Spleen (tissue), 11 donors: ENCODE measurements around the gene TRAPPC4. TPM values are rescaled to one million over a fixed set of nuclear protein-coding genes. Genes with fewer than 3 reads are reported as not detected.
A peak's percentile ranks its signal among the peaks of the same experiment; 100 is the strongest.

ENCODE experiments used
- DNase-seq: peaks from one replicate; pipeline ENCODE4 v3.0.0-alpha.2; 2020
- H3K27ac ChIP-seq, 8 donors: fragments of 200-600 bp; sonication (generic) in 7 of 8; 1 replicate in 4 of 8; 2 replicates in 4 of 8; pipeline versions ENCODE4 v1.5.0 to v1.8.0; 2016 to 2021; ENCODE audit warnings: inconsistent platforms in 4 of 8, mild to moderate bottlenecking in 4 of 8, moderate library complexity in 1 of 8
- H3K27me3 ChIP-seq, 7 donors: fragments of 200-600 bp; sonication (generic) in 6 of 7; replicated peaks in 1 of 7; 1 replicate in 4 of 7; 2 replicates in 3 of 7; pipeline versions ENCODE4 v1.5.0 to v1.8.0; 2016 to 2021; ENCODE audit warnings: inconsistent platforms in 3 of 7, mild to moderate bottlenecking in 1 of 7
- H3K36me3 ChIP-seq, 6 donors: fragments of 200-600 bp; sonication (generic) in 5 of 6; 1 replicate in 4 of 6; 2 replicates in 2 of 6; pipeline versions ENCODE4 v1.5.0 to v1.8.0; 2016 to 2021; ENCODE audit warnings: inconsistent platforms in 2 of 6
- H3K4me1 ChIP-seq, 6 donors: fragments of 200-600 bp; sonication (generic) in 5 of 6; 1 replicate in 3 of 6; 2 replicates in 3 of 6; pipeline versions ENCODE4 v1.5.0 to v1.8.0; 2016 to 2021; ENCODE audit warnings: inconsistent platforms in 3 of 6
- H3K4me3 ChIP-seq, 8 donors: fragments of 200-600 bp; sonication (generic) in 7 of 8; 1 replicate in 4 of 8; 2 replicates in 4 of 8; pipeline versions ENCODE4 v1.5.0 to v1.8.0; 2016 to 2021; ENCODE audit warnings: inconsistent platforms in 4 of 8, mild to moderate bottlenecking in 4 of 8, moderate library complexity in 2 of 8
- H3K9me3 ChIP-seq, 8 donors: fragments of 200-600 bp; sonication (generic) in 7 of 8; 1 replicate in 4 of 8; 2 replicates in 4 of 8; pipeline versions ENCODE4 v1.5.0 to v1.8.0; 2016 to 2021; ENCODE audit warnings: inconsistent platforms in 4 of 8
- POLR2A ChIP-seq, 3 donors: fragments of 450-650 bp; IDR thresholded peaks; one replicate each; pipeline ENCODE4 v1.5.1; 2017; ENCODE audit warnings: antibody characterized with exemption in 3 of 3, mild to moderate bottlenecking in 1 of 3
- POLR2AphosphoS5 ChIP-seq, 3 donors: sonication (generic); formaldehyde crosslinking; IDR thresholded peaks; one replicate each; pipeline ENCODE4 v1.5.1; 2017; ENCODE audit warnings: antibody characterized with exemption in 3 of 3
- WGBS, 5 donors: extraction: QIAGEN DNeasy Blood & Tissue Kit in 3 of 5; methylation state at CpG; one replicate each; pipeline versions ENCODE4 v1.1.5 to v1.1.7; 2013 to 2018; 5-methylcytosine and 5-hydroxymethylcytosine counted together
- intact Hi-C: fragments of 100-400 bp; cut with DNase I; formaldehyde crosslinking; loops from one replicate; pipeline ENCODE4 v1.15.0; 2023; ENCODE audit warnings: low total_unique reads
- microRNA-seq, 3 donors: library from miRNA; unstranded; fragments of <30 nt; microRNA quantifications; one replicate each; pipeline versions ENCODE4 to v1.1.0, GENCODE V29; 2019 to 2020
- polyA plus RNA-seq, 3 donors: library from polyadenylated mRNA; stranded (reverse); fragments of 200-250 nt; gene quantifications; one replicate each; pipeline ENCODE4 v1.2.1, GENCODE V29; 2013
- small RNA-seq, 4 donors: library from RNA; depleted of rRNA; stranded (forward); fragments of <200 nt; gene quantifications; one replicate each; pipeline ENCODE3, GENCODE V24; 2016
- total RNA-seq, 7 donors: library from RNA; depleted of rRNA in 3 of 7; stranded (reverse); fragments of >200 nt in 3 of 7; fragmentation: NEBNext Ultra II Directional in 4 of 7; extraction: Animal tissue kit (Norgen Biotek cat#: 25700) in 4 of 7; gene quantifications; one replicate each; pipeline versions ENCODE4 v1.1.0 to v1.2.1, GENCODE V29; 2016 to 2021
- TF ChIP-seq, protein P1 (sequence below), 11 experiments: fragments of 200-600 bp in 7 of 11; fragments of 450-650 bp in 4 of 11; sonication (generic) in 4 of 11; IDR thresholded peaks in 8 of 11; conservative IDR thresholded peaks in 3 of 11; 1 replicate in 7 of 11; 2 replicates in 4 of 11; pipeline versions ENCODE4 v1.4.0 to v1.8.0; 2016 to 2021; ENCODE audit warnings: antibody characterized with exemption in 11 of 11, inconsistent platforms in 4 of 11, mild to moderate bottlenecking in 1 of 11
- donor health status: healthy with polysubstance abuse.
- donor health status: DM: no; HTN: no; CAD: no; lungs with moderate emphysema.
- donor health status: DM: no; HTN: no; CAD: no.
- donor health status: Bipolar disorder and iron deficiency.
- donor health status: healthy.
- donor health status: DM: no; HTN: no; CAD: no.
- donor health status: DM: yes; HTN: yes; CAD: no.

Gene TRAPPC4
- total and polyA plus RNA-seq, 10 donors: 33.1 to 61.8 (median 53.5) TPM

DNA sequence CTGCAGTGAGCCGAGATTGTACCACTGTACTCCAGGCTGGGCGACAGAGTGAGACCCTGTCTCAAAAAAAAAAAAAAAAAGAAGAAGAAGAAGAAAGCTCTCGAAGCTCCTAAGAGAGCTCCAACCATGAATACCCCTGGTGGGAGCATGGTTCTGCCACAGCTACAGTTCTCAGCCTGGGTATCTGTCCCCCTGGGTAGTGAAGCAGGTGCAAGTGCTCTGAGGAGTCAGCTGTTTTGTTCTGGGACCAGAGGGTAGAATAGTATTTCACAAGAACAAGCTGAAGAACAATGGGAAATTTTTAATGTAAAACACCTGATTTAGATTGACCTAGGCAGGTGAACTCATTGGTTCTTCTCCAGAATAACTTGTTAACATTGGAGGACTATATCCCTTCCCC lies 42.7 kb downstream of the TRAPPC4 start:
- Histone ChIP-seq H3K27ac (no peak overlapping the region), H3K36me3 (peaks cover 0 to 22% (median 0%) of the 10 kb centered on the region in 6 donors), H3K4me1 (peaks cover 8 to 31% (median 24%) of the 10 kb centered on the region in 6 donors), H3K27me3 (no peaks in the 10 kb centered on the region), H3K4me3 (no peak overlapping the region), H3K9me3 (no peaks in the 10 kb centered on the region)
- 83 to 98% (median 95%) methylated on average over 3 of the region's 3 CpGs for WGBS, 5 donors
- TF ChIP-seq POLR2AphosphoS5 (IDR thresholded peaks at IDR 0.05) (no peak), POLR2A (IDR thresholded peaks at IDR 0.05) (no peak)
- TF ChIP-seq, protein P1, sequence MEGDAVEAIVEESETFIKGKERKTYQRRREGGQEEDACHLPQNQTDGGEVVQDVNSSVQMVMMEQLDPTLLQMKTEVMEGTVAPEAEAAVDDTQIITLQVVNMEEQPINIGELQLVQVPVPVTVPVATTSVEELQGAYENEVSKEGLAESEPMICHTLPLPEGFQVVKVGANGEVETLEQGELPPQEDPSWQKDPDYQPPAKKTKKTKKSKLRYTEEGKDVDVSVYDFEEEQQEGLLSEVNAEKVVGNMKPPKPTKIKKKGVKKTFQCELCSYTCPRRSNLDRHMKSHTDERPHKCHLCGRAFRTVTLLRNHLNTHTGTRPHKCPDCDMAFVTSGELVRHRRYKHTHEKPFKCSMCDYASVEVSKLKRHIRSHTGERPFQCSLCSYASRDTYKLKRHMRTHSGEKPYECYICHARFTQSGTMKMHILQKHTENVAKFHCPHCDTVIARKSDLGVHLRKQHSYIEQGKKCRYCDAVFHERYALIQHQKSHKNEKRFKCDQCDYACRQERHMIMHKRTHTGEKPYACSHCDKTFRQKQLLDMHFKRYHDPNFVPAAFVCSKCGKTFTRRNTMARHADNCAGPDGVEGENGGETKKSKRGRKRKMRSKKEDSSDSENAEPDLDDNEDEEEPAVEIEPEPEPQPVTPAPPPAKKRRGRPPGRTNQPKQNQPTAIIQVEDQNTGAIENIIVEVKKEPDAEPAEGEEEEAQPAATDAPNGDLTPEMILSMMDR (IDR thresholded peaks at IDR 0.05 in 8 of 11, conservative IDR thresholded peaks at IDR 0.05 in 3 of 11): no peak
- no peak for DNase-seq
- intact Hi-C loops: no loop called here

DNA sequence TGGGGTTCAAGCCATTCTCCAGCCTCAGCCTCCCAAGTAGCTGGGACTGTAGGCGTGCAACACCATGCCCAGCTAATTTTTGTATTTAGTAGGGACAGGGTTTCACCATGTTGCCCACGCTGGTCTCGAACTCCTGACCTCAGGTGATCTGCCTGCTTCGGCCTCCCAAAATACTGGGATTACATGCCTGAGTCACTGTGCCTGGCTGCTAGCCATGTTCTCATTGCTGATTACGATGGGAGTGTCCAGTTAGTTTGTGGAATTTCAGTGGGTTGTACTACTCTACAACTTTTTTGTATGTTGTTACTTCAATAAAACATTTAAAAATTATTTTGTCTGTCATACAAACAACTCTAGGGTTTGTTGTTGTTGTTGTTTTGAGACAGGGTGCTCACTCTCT lies 44.2 kb downstream of the TRAPPC4 start:
- DNase-seq: no peak
- Histone ChIP-seq H3K27ac (no peak overlapping the region), H3K36me3 (peaks cover 0 to 22% (median 0%) of the 10 kb centered on the region in 6 donors), H3K9me3 (no peaks in the 10 kb centered on the region), H3K4me1 (peaks cover 11 to 33% (median 26%) of the 10 kb centered on the region in 6 donors), H3K27me3 (no peaks in the 10 kb centered on the region), H3K4me3 (no peak overlapping the region)
- intact Hi-C loops: no loop called here
- TF ChIP-seq POLR2A (IDR thresholded peaks at IDR 0.05): no peak
- TF ChIP-seq POLR2AphosphoS5 (IDR thresholded peaks at IDR 0.05): no peak
- WGBS, 5 donors: 78 to 92% (median 85%) methylated on average over 5 of the region's 5 CpGs

DNA sequence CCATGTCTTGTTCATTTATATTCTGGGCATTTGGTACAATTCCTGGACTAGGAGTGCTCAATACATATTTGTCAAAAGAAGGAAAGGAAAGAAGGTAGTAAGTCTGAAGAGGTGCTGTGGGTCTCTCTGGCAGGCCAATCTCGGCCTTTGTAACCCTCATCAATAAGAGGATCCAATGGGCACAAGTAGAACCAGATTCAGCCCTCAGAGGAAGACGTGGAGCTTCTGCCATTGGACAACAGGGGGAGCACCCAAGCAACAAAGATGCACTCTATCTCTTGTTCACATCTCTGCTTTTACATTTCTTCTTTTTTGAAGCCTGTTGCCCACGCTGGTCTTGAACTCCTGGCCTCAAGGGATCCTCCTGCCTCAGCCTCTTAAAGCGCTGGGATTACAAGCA lies 46.8 kb downstream of the TRAPPC4 start:
- Histone ChIP-seq H3K9me3 (no peaks in the 10 kb centered on the region), H3K4me1 (peaks cover 14 to 49% (median 39%) of the 10 kb centered on the region in 6 donors), H3K36me3 (peaks cover 0 to 36% (median 6%) of the 10 kb centered on the region in 6 donors), H3K27ac (peak overlapping the region in 2 of 8 donors; percentile 1 to 96), H3K27me3 (no peaks in the 10 kb centered on the region), H3K4me3 (no peak overlapping the region)
- DNase-seq: no peak
- intact Hi-C loops: no loop called here
- TF ChIP-seq, protein P1 (IDR thresholded peaks at IDR 0.05 in 8 of 11, conservative IDR thresholded peaks at IDR 0.05 in 3 of 11): peak in 6 of 11 experiments; percentile 6 to 61 (median 44)
- TF ChIP-seq POLR2AphosphoS5 (IDR thresholded peaks at IDR 0.05): no peak
- WGBS, 5 donors: 68 to 76% (median 71%) methylated on average over 4 of the region's 4 CpGs

DNA sequence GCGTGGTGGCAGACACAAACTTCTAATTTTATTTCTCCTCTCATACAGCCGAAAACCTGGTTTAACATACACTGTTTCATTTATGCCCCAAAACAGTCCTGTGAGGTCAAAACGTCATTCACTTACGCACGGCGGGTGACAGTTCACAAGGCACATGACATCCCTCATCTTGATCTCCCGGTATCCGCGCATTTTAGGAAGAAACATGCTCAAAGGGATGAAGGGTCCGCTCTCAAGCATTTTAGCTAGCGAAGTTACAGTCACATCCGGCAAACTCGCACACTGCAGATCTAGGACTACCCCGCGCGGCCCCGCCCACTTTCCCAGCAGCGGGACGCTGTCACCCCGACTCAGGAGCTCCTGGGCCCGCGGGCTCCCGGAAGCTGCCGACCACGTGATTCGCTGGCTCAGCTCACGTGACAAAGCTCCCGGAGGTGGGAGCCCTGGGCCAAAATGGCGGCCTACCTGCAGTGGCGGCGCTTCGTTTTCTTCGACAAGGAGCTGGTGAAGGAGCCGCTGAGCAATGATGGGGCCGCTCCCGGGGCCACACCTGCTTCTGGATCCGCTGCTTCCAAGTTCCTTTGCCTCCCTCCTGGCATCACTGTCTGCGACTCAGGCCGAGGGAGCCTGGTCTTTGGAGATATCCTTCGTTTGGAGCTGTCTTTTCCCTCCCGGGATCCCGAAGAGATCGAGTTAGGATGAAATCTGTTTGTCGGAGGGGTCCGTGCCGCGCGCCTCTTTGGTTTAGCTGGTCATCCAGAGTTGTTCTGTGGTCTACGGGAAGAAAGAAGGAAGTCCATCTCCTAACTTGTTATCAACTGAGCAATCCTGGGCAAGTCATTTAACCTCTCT lies 49.0 kb downstream of the TRAPPC4 start, which contains the start of gene VPS11:
TSS of gene VPS11 (plus strand) at position 448 of the 852 bp plus-strand sequence. CDS start at position 454, 6 bp downstream.
- Histone ChIP-seq H3K4me3 (peak within 1 kb of the TSS; percentile 69 to 98 (median 86)), H3K27me3 (no peaks in the 10 kb centered on the region), H3K36me3 (peaks cover 4 to 44% (median 28%) of the 10 kb centered on the region in 6 donors), H3K27ac (peak within 1 kb of the TSS; percentile 63 to 96 (median 92)), H3K9me3 (no peaks in the 10 kb centered on the region), H3K4me1 (peaks cover 14 to 62% (median 37%) of the 10 kb centered on the region in 6 donors)
- TF ChIP-seq POLR2A (IDR thresholded peaks at IDR 0.05) (peak in 1 of 3 donors; percentile 34), POLR2AphosphoS5 (IDR thresholded peaks at IDR 0.05) (peak; percentile 95 to 96 (median 96))
- TF ChIP-seq, protein P1 (IDR thresholded peaks at IDR 0.05 in 8 of 11, conservative IDR thresholded peaks at IDR 0.05 in 3 of 11): peak in 2 of 11 experiments; percentile 10 to 27
- intact Hi-C loops: no loop called here
- WGBS, 5 donors: 0 to 1% (median 0%) methylated on average over 40 to 49 of the region's 49 CpGs
- peak; percentile 100 for DNase-seq

Small RNA genes lying within 50 kb of the gene (microRNA-seq; reads per million reads assigned to microRNA genes)
- gene MIR3656: 0 to 0.28 (median 0) reads per million in 3 donors

Small RNA genes lying within 50 kb of the gene (small RNA-seq; reads per million reads assigned to genes)
- 0 reads per million in 4 donors for gene AP003392.2
- 0 reads per million in 4 donors for gene RF00017
- 0 reads per million in 4 donors for gene RF00019

Other genes with a start within 250 kb of the TRAPPC4 start
- 100 to 1,000 TPM; 146 to 206 (median 179) TPM for gene DDX6, start 227.6 kb upstream of the TRAPPC4 start, total RNA-seq
- 10 to 100 TPM; 36.3 to 42.1 (median 36.9) TPM for gene DDX6, start 227.6 kb upstream of the TRAPPC4 start, polyA plus RNA-seq
- 10 to 100 TPM; 25.0 to 66.6 (median 33.2) TPM for gene CXCR5, start 134.9 kb upstream of the TRAPPC4 start, total RNA-seq
- 10 to 100 TPM; 35.4 to 50.7 (median 39.6) TPM for gene CXCR5, start 134.9 kb upstream of the TRAPPC4 start, polyA plus RNA-seq
- gene BCL9L, start 92.8 kb upstream of the TRAPPC4 start, total RNA-seq: 10 to 100 TPM; 19.8 to 58.0 (median 39.0) TPM
- 10 to 100 TPM in 1 of 3 donors, 1 to 10 TPM in 2; 2.5 to 14.2 (median 2.6) TPM for gene BCL9L, start 92.8 kb upstream of the TRAPPC4 start, polyA plus RNA-seq
- gene UPK2, start 62.5 kb upstream of the TRAPPC4 start, total RNA-seq: not detected
- under 1 TPM in 2 of 3 donors, not detected in 1; 0.09 to 0.13 TPM for gene UPK2, start 62.5 kb upstream of the TRAPPC4 start, polyA plus RNA-seq
- not detected for gene FOXR1, start 47.0 kb upstream of the TRAPPC4 start, total RNA-seq
- gene FOXR1, start 47.0 kb upstream of the TRAPPC4 start, polyA plus RNA-seq: not detected
- 10 to 100 TPM; 39.2 to 86.2 (median 66.7) TPM for gene CENATAC, start 20.6 kb upstream of the TRAPPC4 start, total RNA-seq
- gene CENATAC, start 20.6 kb upstream of the TRAPPC4 start, polyA plus RNA-seq: 10 to 100 TPM; 27.0 to 80.8 (median 44.1) TPM
- 1,000 to 10,000 TPM in 6 of 7 donors, 100 to 1,000 TPM in 1; 945 to 1,264 (median 1,141) TPM for gene RPS25, start 423 bp upstream of the TRAPPC4 start, total RNA-seq
- gene RPS25, start 423 bp upstream of the TRAPPC4 start, polyA plus RNA-seq: 1,000 to 10,000 TPM; 4,407 to 5,214 (median 4,978) TPM
- gene SLC37A4, start 12.1 kb downstream of the TRAPPC4 start, total RNA-seq: 10 to 100 TPM in 6 of 7 donors, 1 to 10 TPM in 1; 9.9 to 26.0 (median 15.9) TPM
- gene SLC37A4, start 12.1 kb downstream of the TRAPPC4 start, polyA plus RNA-seq: 10 to 100 TPM in 2 of 3 donors, 1 to 10 TPM in 1; 8.2 to 12.6 (median 10.1) TPM
- gene HYOU1, start 38.4 kb downstream of the TRAPPC4 start, total RNA-seq: 100 to 1,000 TPM in 3 of 7 donors, 10 to 100 TPM in 4; 48.2 to 131 (median 80.8) TPM
- 10 to 100 TPM; 12.3 to 22.7 (median 15.5) TPM for gene HYOU1, start 38.4 kb downstream of the TRAPPC4 start, polyA plus RNA-seq
- gene VPS11, start 49.1 kb downstream of the TRAPPC4 start, total RNA-seq: 10 to 100 TPM; 30.1 to 48.7 (median 44.8) TPM
- gene VPS11, start 49.1 kb downstream of the TRAPPC4 start, polyA plus RNA-seq: 10 to 100 TPM; 41.8 to 66.7 (median 42.4) TPM
- 10 to 100 TPM in 6 of 7 donors, 1 to 10 TPM in 1; 7.4 to 42.6 (median 14.1) TPM for gene HMBS, start 66.1 kb downstream of the TRAPPC4 start, total RNA-seq
- 10 to 100 TPM; 22.8 to 42.0 (median 23.3) TPM for gene HMBS, start 66.1 kb downstream of the TRAPPC4 start, polyA plus RNA-seq
- gene DPAGT1, start 83.1 kb downstream of the TRAPPC4 start, total RNA-seq: 10 to 100 TPM; 27.7 to 58.9 (median 37.3) TPM
- gene DPAGT1, start 83.1 kb downstream of the TRAPPC4 start, polyA plus RNA-seq: 10 to 100 TPM; 20.7 to 28.9 (median 26.4) TPM
- 10 to 100 TPM; 15.2 to 19.6 (median 17.6) TPM for gene C2CD2L, start 88.6 kb downstream of the TRAPPC4 start, total RNA-seq
- 10 to 100 TPM in 1 of 3 donors, 1 to 10 TPM in 2; 5.8 to 13.3 (median 9.8) TPM for gene C2CD2L, start 88.6 kb downstream of the TRAPPC4 start, polyA plus RNA-seq
- 10 to 100 TPM; 30.4 to 40.7 (median 34.3) TPM for gene HINFP, start 102.8 kb downstream of the TRAPPC4 start, total RNA-seq
- 10 to 100 TPM; 12.8 to 19.6 (median 13.4) TPM for gene HINFP, start 102.8 kb downstream of the TRAPPC4 start, polyA plus RNA-seq
- gene ABCG4, start 130.3 kb downstream of the TRAPPC4 start, total RNA-seq: under 1 TPM in 4 of 7 donors, not detected in 3; 0.17 to 0.32 (median 0.23) TPM
- under 1 TPM in 2 of 3 donors, not detected in 1; 0.03 to 0.06 TPM for gene ABCG4, start 130.3 kb downstream of the TRAPPC4 start, polyA plus RNA-seq
- 10 to 100 TPM; 13.2 to 18.7 (median 15.4) TPM for gene NLRX1, start 150.0 kb downstream of the TRAPPC4 start, total RNA-seq
- gene NLRX1, start 150.0 kb downstream of the TRAPPC4 start, polyA plus RNA-seq: 10 to 100 TPM in 1 of 3 donors, 1 to 10 TPM in 2; 3.6 to 10.6 (median 5.3) TPM
- not detected for gene NHERF4, start 166.7 kb downstream of the TRAPPC4 start, total RNA-seq
- gene NHERF4, start 166.7 kb downstream of the TRAPPC4 start, polyA plus RNA-seq: under 1 TPM in 1 of 3 donors, not detected in 2; 0.12 TPM
- gene CBL, start 187.6 kb downstream of the TRAPPC4 start, total RNA-seq: 10 to 100 TPM; 41.0 to 56.3 (median 48.9) TPM
- gene CBL, start 187.6 kb downstream of the TRAPPC4 start, polyA plus RNA-seq: 10 to 100 TPM in 1 of 3 donors, 1 to 10 TPM in 2; 9.4 to 10.1 (median 9.5) TPM